T-helper 9 cell (primary cell): ENCODE measurements around the gene SEC14L1.
A peak's percentile ranks its signal among the peaks of the same experiment; 100 is the strongest.
"Not testable (repeated sequence)": the region's sequence is repeated elsewhere in the genome, so short reads cannot be mapped to it uniquely, and the experiment has no call there.

Experiments used
- DNase-seq: peaks from one replicate; pipeline ENCODE4 v3.0.0-alpha.2; 2020
- total RNA-seq, 2 donors: gene quantifications; one replicate each; lab custom pipeline; 2026; lab: John Stamatoyannopoulos, UW

Gene SEC14L1
- total RNA-seq, result 40.9 to 72.2 reads per million in 2 donors

DNA sequence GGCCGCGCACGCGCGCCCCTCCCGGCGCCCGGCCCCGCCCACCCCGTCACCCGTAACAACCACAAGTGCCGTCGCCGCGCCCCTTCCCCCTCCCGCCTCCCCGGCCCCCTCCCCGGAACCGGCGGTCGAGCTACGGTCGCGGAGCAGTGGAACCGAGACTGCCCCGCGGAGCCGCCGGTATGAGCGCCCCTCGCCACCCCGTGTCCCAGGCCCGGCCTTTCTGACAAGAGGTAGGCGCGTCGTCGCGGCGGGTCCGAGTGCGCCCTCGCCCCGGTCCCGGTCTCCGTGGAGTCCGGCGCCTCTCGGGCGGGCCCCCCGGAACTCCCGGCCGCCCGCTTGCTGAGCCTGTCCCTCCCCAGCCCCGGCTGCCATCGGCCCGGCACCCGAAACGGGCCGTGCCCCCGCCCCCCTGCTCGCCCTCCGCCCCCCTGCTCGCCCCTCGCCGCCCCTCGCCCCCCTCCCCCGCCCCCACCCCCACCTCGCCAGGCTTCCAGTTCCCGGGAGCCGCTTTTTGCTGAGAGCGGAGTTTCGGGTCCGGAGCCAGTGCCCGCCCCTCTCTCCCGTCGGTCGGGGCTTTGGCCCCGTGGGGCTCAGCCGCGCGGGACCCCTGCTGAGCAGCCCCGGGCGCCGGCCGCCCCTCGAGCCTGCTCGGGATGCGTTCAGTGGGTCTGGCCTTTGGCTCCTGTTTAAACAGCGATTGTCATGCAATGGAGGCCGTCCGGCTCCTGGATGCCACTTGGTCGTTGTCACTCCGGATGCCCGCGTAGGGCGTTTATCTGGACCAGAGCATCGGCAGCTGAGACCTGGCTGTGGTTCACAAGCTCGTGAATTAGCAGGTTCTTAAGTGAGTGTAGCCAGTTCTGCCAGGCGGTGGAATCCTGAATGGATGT, at the start of gene SEC14L1:
SEC14L1 (plus strand) TSS at position 92 of the 890 bp plus-strand sequence. CDS start 2,628 bp downstream, outside the sequence.
- DNase-seq, result peak; percentile 23

DNA sequence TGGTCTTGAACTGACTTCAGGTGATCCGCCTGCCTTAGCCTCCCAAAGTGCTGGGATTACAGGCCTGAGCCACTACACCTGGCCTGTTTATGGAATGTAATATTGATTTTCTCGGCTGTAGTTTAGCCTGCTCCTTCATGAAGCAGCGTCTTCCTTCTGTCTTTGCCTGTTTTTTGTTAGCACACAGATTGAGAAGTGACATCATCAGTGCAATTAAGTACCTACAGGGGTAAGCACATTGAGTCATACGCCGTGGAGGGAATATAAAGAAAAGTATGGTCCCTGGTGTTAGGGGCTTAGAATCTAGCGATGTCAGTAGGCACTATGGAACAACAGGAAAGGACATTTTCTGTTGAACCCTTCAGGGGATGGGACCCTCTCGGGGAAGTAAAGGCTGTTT, 48.7 kb upstream of the SEC14L1 start:
- no peak for DNase-seq

DNA sequence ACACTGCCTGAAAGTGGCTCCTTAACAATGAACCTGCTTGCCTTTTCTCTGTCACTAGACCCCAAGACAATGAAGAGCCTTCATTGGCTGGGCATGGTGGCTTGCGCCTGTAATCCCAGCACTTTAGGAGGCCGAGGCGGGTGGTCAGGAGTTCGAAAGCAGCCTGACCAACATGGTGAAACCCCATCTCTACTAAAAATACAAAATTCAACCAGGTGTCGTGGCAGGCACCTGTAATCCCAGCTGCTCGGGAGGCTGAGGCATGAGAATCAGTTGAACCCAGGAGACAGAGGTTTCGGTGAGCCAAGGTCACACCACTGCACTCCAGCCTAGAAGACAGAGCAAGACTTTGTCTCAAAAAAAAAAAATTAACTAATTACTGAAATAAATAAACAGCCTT, 45.3 kb upstream of the SEC14L1 start:
- no peak for DNase-seq

DNA sequence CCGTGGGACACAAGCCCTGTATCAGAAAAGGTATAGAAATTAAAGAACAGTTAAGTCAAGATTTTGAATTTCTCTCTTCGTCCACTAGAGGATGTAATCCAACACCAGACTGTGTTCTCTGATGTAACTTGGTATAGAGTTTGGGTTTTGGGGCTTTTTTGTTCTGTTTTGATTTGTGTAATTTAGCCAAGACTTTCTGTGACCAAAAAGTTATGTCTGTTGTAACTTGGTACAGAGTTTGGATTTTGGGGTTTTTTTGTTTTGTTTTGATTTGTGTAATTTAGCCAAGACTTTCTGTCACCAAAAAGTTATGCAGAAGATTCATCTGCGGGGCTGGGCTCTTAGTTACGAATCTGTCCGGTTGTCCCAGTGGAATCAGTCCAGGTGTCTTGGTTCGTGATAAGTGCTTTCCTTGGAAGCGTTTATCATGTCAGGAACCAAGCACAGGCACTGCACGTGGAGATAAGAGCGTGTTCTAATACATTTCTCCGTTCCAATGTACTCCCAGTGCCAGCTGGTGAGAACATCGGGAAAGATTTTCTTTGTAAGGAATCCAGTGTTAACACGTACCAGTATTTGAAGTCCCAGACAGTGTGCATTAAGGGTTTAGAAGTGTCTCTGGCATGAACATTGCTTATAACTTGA, 44.1 kb upstream of the SEC14L1 start:
- DNase-seq, result no peak

DNA sequence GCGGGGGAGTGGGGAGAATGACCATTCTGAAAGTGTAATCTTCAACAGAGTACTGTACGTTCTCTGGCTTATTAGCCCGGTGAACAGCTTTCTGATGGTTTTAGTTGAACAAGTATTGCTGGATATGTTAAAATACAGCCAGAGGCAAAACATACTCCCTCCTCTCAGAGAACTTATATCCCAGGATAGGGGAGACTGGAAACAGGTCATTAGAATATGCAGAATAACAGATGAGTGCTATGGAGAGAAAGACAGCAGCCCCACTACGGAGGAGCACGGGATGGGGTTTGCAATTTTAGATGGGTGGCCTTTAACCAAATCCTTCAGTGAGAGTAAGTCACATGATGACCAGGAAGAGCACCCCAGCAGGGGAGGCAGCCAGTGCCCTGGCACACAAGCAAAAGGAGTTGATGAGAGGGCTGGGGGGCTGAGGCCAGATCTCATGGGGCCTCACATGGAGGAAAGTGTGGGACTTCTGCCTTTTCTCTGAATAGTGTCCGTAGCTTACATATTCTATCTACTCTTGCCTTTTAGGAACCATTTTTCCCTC, 43.1 kb upstream of the SEC14L1 start:
- DNase-seq, result no peak

DNA sequence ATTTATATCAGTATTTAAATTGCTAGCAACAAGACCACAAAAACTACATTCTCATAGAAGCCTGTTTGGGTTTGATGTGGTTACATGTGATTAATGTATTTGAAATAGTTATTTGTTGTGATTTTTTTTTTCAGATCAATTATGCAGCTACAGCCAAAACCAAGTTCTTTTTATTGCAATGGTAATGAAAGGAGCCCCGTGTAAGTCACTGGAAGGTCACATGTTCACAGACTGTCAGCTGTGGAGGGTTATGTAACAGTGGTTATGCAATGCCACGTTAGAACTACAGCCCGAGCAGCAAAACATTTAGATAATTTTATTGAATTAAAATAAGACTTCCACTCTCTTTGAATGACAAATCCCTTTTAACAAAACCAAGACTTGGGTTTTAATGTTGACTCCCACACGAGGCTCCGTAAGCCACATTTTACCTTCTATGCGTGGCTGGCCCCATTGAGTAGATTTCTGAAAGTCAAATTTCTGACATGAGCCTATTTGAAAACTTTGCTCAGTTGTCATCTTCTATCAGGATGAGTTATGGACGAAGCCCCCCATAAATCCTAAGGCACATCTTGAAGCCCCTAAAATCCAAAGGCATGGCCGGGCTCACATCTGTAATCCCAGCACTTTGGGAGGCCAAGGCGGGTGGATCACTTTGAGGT, 41.8 kb upstream of the SEC14L1 start:
- DNase-seq, result no peak

DNA sequence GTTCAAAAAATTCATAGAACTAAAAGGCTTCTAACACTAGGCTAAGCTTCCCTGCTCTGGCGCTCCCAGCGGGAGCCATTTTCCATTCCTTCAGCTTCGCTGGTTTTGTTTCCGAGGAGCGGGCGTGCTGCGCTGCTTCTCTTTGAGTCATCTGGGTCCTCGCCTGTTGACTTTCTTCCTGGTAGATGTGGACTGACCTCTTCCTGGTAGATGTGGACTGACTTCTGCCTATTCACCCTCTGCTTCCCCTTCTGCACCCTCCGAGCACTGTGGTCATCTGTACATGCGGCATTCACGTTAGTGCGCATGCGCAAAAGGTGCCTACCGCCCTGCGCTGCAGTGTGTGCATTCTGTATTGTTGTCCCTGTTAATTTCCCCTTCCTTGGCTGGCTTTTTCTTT, 40.8 kb upstream of the SEC14L1 start:
- DNase-seq, result no peak

DNA sequence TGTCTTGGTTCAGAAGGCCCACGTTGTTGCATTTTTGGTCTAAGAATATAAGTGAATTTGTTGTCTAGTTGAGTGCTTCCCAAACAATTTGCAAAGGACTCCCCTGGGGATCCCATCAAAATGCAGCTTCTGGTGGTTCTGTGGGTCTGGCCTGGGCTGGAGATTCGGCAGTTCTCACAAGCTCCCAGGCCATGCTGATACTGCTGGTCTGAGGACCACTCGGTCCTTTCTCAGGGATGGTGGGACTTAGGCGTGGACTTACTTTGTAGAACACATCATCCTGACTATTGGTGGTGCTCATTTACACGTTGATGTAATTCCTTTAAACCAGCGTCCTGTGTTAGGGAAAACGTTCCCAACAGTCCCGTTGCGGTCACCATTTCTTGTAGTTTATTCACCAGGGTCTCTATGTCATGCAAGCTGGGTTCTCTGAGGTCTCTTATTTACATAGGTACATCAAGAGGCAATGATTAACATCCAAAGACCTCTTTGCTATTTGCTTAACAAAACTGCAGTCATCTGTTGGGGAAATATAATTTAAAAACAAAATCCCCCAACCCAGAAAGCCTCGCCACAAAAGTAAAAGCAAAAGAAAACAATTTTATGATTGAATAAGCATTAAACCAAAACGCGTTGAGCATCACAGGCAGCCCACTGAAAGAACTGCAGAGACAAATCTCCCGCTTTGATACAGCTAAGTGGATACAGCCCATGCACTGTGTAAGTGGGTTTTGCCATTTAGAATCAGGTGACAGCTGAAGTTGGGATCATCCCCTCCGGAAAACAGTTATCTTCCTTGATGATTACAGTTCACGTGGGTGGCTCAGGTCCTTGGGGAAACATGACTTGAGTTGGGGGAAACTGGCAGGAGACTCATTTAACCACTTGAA, 39.0 kb upstream of the SEC14L1 start:
- no peak for DNase-seq

DNA sequence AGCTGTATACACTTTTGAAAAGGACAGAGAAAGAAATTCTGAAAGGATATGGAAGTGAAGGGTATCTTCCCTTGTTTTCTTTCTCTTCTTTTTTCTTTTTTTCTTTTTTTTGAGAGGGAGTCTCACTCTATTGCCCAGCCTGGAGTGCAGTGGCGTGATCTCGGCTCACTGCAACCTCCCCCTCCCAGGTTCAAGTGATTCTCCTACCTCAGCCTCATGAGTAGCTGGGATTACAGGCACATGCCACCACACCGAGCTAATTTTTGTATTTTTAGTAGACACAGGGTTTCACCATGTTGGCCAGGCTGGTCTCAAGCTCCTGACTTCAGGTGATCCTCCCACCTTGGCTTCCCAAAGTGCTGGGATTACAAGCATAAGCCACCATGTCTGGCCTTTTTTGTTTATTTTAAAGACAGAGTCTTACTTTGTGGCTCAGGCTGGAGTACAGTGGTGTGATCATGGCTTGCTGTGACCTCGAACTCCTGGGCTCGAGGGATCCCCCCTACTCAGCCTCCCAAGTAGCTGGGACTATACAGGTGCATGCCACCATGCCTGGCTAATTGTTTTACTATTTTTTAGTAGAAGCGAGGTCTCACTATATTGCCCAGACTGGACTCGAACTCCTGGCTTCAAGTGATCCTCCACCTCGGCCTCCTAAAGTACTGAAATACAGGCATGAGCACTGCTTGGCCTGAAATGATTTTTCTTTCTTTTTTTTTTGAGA, 38.2 kb upstream of the SEC14L1 start:
- DNase-seq, result not testable (repeated sequence)

DNA sequence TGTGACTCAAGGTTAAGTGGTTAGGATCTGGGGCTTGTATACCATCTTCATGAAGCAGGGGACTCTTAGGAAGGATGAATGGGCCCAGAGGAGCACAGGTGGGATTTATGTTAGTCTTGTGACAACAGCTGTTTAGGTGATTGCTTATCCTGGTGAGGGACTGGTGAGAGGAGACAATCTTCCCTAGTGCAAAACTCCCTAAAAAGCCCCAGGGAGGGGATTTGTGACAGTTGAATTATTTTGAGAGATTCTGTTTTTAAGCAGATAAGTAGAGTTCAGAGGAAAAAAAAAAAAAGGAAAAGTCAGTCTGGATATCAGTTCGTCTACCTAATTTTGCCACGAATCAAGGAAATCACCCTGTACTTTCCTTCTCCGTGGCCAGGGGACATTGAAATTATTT, 35.1 kb upstream of the SEC14L1 start:
- no peak for DNase-seq

DNA sequence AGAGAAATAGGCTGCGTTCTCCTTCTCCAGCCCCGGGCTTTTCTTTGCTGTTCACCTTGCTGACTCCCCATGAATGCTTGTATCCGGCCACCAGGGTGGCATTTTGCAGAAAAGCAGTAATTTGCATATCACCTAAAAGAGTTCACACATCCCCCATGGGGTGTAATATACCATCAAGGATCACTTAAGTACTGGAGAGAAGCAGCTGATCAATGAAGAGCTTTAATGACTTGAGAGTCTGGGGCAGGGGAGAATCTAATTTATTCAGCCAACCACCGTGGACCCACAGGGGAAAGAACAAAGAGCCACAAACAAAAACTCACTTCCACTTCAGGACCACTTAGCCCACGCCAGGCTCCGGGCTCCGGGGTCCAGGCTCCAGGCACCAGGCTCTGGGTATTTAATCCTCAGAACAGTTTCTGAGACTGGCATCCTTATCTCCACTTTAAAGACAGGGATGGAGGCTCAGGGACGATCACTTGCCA, 33.9 kb upstream of the SEC14L1 start:
- DNase-seq, result no peak

DNA sequence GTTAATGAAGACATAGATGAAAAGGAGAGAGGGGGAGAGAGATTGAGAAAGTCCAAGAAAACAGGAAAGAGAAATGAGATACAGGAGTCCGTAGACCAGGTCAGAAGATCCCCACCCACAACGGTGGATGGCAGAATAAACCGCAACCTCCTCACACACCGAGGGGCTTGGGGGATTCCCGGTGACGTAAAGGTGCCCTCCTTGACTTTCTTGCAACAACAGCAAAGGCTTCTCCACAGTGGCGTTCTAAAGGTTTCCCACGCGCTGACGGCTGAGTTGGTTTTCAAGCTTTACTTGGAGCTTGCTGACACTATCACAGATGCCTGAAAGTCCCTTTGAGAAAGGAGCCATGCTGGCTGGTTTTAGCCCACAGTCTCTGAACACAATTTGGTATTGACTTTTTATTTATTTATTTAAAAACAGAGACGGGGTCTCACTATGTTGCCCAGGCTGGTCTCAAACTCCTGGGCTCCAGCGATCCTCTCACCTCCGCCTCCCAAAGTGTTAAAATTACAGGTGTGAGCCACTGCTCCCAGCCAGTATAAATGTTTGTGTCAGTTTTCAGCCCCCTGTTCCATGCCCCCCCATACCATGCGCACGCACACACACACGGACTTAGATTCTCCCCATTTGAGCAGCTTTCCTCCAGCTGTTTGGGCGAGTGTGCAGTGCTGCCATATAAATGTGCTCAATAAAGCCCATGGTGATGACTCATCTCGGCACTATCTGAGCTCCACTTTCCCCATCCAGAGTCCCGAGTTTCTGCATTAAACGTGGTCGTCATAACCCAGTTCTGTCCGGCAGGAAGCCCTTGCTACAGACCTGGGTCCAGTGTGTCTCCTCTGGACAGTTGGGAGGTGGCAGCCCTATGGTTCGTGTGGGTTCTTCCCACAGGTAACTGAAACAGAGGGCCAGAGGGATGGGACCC, 33.0 kb upstream of the SEC14L1 start:
- no peak for DNase-seq

DNA sequence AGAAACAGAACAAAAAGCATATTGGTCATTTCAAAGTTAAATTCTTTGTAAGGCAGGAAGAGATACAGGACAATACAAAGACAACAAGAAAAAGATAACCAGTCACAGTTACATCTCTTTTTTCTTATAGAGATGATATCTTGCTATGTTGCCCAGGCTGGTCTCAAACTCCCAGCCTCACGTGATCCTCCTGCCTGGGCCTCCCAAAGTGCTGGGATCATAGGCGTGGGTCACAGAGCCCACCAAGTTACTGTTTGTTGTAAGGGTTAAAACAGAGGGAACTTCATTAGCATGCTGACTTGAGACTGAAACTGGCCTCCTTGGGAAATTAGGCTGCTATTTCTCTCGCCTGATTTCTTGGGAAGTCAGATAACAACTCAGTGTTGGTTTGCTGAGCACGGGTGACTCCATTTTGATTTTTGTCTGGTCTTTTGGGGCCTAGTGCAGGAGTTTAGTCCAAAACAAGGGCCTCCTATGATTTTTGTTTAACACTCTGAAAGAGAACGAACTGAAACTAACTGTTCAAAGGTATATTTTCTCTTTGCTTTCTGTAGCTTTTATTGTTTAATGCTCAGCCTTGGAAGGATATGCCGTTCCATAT, 31.5 kb upstream of the SEC14L1 start:
- no peak for DNase-seq

DNA sequence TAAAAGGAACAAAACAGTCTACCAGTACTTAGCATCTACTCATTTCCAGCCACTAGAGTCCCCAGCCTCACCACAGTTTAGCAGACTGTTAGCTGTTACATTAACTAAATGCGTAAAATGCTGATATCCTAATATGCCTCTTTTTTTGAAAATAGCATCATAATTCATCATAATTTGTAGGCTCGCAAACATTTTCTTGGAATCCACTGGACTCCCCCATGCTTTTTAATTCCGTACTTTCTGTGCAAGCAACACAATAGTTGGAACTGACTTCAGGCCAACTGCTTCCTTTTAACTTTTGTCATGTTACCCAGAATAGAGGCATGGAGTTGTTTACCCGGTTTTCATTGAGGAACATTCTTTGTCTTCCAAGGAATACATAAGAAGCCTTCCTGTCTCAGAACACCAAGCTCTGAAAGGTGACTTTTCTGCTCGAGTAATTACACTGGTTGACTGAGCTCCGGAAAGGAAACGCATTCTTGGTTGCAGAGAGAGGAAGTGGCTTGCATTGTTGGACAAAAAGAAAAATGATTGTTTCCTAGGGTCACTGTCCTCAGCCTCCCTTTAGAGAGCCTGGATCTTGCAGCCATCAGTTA, 30.9 kb upstream of the SEC14L1 start:
- DNase-seq, result no peak

DNA sequence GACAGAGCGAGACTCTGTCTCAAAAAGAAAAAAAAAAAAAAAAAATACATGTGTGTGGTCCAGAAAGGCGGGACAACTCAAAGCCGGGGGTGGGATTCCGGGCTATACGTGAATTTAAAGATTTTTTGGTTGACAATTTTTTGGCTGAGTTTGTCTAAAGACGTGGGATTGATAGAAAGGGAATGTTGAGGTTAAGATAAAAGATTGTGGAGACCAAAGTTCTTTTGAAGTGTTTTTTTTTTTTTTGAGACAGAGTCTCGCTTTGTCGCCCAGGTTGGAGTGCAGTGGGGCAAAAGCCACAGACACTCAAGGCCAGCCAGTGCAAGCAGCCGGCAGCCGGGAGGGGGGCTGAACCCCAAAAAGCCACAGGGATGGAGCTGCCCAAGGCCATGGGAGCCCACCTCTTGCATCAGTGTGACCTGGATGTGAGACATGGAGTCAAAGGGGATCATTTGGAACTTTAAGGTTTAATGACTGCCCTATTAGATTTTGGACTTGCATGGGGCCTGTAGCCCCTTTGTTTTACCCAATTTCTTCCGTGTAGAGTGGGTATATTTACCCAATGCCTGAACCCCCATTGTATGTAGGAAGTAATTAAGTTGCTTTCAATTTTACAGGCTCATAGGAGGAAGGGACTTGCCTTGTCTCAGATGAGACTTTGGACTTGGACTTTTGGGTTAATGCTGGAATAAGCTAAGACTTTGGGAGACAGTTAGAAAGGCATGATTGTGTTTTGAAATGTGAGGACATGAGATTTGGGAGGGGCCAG, 29.4 kb upstream of the SEC14L1 start:
- not testable (repeated sequence) for DNase-seq

DNA sequence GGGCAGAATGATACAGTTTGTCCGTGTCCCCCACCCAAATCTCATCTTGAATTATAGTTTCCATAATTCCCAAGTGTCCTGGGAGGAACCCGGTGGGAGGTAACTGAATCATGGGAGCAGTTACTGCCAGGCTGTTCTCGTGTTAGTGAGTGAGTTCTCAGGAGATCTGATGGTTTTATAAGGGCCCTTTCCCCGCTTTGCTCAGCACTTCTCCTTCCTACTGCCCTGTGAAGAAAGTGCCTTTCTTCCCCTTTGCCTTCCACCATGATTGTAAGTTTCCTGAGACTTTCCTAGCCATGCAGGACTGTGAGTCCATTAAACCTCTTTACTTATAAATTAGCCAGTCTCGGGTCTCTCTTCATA, 28.9 kb upstream of the SEC14L1 start:
- no peak for DNase-seq

DNA sequence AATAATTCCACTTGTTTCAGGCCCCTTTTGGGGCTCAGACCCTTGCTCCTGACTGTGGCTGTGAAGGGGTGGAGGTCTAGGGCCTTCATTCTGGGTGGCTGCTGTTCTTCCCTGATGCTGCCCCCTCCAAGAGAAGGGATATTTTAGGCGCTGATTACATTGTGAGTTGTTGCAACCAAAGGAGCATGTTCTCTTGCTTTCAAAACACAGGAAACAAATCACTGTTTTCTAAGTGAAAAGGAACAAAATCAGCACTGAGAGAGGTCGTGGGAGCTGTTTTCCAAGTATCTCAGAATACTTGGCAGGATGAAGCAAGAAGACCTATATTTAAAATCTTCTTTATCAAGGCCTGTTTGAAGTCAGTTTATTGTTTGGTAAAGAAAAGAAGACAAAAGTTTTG, 25.3 kb upstream of the SEC14L1 start:
- no peak for DNase-seq

DNA sequence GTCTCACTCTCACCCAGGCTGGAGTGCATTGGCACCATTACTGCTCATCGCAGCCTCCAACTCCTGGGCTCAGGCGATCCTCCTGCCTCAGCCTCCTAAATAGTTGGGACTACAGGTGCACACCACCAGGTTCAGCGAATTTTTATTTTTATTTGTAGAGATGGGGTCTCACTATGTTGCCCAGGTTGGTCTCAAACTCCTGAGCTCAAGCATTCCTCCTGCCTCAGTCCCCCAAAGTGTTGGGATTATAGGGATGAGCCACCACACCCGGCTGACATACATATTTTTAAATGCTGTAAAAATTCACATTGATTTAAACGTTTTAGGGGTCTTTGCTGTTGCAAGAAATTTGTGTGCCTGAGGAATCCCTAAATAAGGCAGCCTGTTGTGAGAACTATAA, 24.8 kb upstream of the SEC14L1 start:
- no peak for DNase-seq
